Measurements from ENCODE around the gene PHLDB3.

The PHLDB3 gene

DNA sequence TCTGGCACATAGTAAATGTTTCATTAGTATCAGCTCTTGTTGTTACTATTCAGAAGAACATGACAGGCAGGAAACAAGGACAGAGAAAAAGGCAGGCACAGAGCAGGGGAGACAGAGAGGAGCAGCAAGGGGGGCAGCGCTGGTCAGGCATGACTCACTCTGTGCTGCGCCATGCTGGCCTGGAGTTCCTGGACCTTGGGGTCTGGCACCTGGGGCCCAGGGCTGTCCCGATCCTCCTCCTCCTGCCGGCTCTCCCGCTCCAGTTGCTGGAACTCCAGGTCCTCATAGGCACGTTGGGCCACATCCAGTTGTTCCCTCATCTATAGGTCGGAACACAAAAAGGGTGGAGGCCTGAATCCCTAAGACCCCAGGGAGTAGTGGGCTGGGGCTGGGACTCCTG, 7.6 kb downstream of the PHLDB3 start:
- DNase-seq, result no peak

DNA sequence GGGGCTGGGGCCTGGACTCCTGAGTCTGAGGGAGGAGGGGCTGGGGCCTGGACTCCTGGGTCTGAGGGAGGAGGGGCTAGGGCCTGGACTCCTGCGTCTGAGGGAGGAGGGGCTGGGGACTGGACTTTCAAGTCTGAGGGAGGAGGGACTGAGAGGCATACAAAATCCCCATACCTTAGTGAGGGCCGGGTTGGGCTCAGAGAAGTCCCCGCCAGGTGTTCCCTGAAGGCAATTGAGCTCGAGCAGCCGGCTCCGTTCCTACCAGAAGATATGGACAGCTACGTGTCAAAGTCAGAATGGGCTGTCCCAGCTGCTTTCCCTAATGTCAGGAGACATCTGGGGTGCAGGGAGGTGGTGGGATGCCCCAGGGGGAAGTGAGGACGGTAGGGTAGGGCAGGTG, 9.5 kb downstream of the PHLDB3 start:
- DNase-seq, result no peak

DNA sequence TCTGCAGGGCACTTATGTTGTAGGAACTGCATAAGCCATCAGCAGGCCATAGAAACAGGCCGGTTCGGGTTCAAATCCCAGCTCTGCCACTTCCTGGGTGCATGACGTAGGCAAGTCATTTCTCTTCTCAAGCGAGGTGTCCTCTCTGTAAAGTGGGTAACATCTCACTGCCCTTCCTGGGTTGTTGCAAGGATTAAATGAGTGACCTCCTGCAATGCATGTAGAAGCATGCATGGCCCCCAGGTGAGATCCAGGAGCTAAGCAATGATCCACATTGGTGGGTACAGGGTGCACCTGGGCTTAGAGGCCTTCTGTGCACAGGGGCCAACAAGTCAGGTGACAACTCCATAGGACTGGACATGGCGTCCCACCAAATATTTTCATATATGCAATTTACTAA, 13.8 kb downstream of the PHLDB3 start:
- DNase-seq, result no peak

DNA sequence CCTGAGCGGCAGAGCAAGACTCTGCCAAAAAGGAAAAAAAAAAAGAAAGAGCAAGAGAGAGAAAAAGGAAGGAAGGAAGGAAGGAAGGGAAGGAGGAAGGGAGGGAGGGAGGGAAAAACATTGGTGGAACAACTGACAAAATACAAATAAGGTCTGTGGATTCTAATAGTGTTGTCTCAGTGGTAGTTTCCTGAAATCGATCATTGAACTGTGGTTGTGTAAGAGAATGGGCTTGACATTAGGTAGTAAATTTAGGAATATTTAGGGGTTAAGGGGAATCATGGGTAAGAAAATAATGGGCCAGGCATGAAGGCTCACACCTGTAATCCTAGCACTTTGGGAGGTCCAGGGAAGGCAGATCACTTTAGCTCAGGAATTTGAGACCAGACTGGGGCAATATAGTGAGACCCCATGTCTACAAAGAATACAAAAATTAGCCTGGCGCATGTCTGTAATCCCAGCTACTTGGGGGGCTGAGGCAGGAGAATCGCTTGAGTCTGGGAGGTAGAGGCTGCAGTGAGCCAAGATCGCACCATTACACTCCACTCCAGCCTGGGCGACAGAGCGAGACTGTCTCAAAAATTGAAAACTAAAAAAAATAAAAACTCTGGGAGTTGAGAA, 14.5 kb downstream of the PHLDB3 start:
- no peak for DNase-seq

DNA sequence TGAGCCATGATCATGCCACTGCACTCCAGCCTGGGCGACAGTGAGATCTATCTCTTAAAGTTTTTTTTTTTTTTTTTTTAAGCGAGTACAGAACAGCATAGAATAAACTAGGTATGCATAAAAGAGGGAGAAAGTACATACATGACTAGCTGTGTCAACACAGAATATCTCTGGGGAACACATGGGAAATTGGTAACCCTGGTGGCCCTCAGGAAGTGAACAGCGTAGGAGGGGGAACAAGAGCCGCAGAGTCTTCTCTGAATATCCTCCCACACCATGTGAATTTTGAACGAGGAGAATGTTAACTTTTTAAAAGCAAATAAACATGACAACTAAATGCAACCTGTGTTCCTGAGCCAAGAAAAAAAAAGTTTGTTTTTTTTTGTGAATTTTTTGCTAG, 15.2 kb downstream of the PHLDB3 start:
- no peak for DNase-seq

DNA sequence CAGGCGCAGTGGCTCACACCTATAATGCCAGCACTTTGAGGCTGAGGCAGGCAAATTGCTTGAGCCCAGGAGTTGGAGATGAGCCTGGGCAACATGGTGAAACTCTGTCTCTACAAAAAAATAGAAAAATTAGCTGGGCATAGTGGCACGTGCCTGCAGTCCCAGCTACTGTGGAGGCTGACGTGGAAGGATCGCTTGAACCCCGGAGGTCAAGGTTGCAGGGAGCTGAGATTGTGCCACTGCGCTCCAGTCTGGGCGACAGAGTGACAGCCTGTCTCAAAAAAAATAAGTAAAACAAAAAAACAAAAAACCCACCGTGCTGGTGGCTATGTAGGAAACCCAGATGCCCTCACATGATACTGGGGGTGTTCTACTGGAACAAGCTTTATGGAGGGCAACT, 16.4 kb downstream of the PHLDB3 start:
- no peak for DNase-seq

DNA sequence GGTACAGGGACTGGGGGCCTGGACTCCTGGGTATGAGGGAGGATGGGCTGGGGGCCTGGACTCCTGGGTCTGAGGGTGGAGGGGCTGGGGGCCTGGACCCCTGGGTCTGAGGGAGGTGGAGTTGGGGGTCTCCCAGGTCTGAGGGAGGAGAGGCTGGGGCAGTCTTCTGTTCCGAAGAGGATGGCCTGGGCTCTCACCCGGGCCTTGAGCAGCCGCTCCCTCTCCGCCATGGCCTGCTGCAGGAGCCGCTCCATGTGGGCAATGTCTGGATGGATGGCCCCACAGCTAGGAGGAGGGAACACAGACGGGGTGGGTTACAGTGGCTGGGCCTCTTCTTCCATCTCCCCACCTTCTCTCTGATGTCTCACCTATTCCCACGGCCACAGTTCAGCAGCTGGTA, 18.1 kb downstream of the PHLDB3 start:
- no peak for DNase-seq

DNA sequence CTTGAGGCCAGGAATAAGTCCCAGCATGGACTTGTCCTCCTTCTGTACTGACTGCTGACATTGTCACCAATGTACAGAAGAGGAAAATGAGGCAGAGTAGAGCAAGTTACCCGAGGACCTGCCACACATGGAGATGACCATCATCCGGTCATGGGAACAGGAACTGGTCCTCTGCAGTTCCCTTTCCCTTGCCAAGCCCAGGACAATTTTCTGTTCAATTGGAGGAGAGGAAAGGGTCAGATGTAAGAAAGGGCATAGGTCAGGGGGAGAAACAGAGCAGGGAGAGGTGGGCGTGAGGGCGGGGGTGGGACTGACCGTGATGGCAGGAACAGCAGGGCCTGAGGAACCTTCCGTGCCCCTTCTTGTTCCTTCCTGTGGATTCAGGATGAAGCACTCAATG, 18.6 kb downstream of the PHLDB3 start:
- no peak for DNase-seq

DNA sequence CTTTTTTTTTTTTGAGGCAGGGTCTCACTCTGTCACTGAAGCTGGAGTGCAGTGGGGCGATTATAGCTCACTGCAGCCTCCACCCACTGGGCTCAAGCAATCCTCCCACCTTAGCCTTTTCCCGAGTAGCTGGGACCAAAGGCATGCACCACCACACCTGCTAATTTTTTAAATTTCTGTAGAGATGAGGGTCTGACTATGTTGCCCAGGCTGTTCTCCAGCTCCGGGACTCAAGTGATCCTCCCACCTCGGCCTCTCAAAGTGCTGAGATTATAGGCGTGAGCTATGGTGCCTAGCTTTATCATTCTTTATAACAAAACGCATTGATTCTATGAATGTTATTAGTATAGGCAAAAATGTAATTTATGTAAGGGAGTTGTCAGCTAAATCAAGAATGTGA, 21.3 kb downstream of the PHLDB3 start:
- no peak for DNase-seq

DNA sequence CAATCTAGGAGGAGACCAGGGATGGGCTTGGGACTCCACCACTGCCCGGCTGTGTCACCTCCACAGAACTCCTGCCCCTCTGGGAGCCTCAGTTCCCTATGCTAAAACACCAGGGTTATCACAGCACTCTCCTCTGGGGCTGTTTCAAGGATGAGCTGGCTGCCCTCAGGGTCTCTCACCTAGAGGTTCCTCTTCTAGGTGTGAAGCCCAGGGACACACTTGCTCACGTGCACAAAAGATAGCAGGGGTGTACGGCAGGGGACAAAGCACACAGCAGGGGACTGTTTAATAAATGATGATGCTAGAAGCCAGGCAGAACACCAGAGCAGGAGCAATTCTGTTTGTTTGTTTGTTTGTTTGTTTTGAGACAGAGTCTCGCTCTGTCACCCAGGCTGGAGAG, 22.4 kb downstream of the PHLDB3 start:
- no peak for DNase-seq

DNA sequence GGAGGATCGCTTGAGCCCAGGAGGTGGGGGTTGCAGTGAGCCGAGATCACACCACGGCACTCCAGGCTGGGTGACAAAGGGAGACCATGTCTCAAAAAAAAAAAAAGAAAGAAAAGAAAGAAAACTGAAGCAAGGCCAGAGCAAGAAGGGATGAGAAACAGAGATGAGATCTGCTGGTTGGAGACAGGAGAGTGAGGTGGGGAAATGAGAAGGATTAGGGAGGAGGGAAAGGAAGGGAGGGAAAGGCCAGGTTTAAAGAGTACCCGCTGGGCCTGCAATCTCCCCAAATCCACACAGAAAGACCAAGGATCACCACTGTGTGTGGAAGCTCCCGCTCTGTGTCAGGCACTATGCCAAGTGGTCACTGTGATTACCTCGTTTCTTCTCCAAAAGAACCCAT, 22.8 kb downstream of the PHLDB3 start:
- no peak for DNase-seq

DNA sequence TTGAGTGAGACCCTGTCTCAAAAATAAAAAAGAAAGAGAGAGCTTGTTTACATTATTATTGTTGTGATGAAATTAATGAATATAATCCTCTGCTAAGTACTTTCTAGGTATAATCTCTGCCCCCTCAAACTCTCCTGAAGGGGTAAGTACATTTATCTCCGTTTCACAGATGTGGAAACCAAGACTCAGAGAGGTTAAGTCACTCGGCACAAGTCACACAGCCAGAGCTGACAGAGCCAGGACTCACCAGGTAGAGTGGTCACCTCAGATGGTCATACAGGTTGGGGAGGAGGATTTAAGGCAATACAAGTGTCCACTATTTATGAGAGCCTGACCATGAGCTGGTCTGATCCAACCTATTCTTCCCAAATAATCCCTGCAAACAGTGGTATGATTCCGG, 24.0 kb downstream of the PHLDB3 start:
- DNase-seq, result no peak

DNA sequence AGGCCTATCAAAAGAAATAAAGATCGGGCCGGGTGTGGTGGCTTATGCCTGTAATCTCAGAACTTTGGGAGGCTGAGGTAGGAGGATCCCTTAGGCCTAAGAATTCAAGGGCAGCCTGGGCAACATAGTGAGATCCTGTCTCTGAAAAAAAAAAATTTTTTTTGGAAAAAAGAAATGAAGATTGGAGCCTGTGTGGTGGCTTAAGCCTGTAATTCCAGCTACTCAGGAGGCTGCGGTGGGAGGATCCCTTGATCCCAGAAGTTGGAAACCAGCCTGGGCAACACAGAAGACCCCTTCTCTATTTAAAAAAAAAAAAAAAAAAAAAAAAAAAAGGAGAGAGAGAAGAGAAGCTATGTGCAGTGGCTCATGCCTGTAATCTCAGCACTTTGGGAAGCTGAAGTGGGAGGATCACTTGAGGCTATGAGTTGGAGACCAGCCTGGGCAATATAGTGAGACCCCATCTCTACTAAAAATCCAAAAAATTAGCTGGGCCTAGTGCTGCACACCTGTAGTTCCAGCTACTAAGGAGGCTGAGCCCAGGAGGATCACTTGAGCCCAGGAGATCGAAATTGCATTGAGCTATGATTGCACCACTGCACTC, 24.5 kb downstream of the PHLDB3 start:
- no peak for DNase-seq

DNA sequence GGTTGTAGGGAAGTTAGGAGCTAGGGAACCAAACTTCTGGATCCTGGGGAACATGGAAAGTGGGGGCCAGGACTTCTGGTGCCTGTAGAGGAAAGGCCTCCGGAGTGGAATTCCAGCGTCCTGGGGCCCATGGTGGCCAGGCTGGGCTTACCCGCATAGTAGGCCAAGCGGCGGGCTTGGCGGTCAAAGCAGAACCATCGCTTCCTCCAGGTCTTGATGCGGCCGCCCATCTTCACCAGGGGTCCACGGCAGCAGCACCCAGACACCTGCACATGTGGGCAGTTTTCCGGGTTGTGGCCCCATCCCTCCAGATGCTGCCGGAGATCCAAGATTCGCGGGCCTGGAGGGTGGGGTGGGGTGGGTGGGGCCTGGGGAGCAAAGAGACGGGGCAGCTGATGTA, 25.3 kb downstream of the PHLDB3 start:
- DNase-seq, result no peak

DNA sequence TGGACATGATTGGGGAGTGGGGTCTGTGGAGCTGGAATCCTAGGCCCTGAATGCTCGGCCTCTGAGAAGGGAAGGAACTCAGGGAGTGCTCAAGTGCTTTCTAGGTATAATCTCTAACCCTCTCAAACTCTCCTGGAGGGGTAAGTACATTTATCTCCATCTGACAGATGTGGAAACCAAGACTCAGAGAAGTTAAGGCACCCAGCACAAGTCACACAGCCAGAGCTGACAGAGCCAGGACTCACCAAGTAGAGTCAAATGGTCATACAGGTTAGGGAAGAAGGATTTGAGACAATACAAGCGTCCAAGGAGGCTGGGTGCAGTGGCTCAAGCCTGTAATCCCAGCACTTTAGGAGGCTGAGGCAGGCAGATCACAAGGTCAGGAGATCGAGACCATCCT, 26.2 kb downstream of the PHLDB3 start:
- DNase-seq, result no peak

DNA sequence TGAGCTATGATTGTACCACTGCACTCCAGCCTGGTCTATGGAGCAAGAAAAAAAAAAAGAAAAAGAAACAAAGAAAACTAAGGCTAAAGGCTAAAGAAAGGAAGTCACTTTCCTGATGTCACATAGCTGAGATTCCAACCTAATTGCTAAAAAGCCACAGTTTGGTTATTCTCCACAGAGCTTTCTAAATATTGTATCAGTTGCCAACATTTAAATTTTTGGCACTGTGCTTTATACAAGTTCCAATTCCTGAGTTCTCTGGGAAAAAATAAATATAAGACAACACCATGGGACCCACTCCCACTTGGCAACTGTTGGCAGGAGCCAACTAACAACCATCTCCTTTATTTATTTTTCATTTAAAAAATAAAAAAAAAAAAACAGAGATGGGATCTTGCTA, 27.9 kb downstream of the PHLDB3 start:
- DNase-seq, result peak; percentile 84

DNA sequence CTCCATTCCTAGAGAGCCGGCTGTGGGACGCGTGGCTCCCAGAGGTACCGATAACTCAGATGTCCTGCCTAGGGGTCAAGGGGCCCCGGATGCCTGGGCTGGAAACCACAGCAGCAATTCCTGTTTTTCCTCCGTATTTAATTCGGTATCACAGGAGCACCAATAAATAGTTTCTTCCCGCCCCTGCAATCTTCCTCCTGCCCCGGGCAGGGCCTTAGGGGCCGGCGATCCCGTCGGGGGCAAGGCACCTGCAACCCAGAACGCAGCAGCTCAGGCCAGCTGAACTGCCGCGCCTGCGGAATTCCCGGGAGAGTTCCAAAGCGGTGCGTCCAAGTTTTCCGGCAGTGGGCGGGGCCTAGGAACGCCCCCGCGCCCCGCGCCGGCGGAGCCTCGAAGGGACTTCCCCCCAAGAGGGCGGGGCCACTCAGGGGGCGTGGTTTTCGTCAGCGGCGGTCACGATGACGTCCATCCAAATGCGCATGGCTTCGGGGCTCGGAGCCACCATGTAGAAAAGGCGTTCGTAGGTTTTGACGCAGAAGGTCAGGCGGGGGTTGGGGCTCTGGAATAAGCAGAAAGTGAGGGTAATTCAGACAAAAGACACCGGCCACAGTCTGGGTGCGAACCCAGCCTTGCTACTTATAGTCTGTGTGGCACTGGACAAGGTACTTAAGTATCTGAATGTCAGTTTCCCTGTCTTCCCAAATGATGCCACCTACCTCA, 29.4 kb downstream of the PHLDB3 start:
- peak; percentile 91 for DNase-seq

DNA sequence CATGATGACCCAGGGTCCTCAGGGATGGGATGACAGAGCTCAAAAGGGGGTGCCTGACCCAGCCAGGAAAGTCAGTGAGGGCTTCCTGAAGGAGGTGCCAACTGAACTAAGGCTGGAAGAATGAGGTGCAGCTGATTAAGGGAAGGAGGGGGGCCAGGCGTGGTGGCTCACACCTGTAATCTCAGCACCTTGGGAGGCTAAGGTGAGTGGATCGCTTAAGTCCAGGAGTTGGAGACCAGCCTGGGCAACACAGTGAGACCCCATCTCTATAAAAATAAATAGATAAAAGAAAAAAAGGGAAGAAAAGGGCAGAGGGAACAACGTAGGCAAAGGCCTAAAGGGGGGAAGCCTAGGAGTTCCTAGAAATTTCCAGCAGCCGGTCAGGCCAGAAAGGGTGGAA, 30.1 kb downstream of the PHLDB3 start:
- no peak for DNase-seq

DNA sequence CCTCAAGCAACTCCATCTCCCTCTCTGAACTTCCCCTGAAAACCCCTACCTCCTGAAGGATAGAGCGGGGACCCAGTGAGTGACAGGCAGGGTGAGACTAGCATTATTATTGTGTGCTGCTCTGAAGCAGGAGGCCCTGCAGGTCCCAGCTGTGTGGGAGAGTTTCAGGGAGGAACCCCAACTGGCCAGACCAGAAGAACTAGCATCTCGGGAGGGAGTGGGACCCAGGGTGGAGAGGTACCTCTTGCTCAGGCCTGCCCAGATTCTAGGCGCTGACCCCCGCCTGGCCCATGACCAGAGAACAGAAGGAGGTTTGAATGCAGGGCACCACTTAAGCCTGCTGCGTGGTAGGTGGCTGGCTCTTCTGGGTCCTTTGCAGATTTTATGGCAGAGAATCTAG, 33.5 kb downstream of the PHLDB3 start:
- no peak for DNase-seq

DNA sequence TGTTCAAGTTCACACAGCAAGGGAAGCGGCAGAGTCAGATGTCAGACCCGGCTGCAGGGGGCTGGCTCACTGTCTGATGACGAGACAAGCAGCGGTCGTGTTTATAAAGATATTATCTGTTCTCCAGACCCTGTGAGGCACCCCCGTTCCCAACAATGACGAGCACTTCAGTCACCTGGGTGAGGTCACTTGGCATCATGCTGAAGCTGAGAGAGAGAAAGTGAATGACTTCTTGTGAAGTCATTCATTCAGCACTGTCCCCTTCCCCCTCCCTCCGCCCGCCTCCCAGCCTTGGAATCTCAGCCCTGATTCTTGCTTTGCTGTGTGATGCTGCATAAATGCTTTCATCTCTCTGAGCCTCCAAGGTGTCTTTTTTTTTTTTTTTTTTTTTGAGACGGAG, 34.3 kb downstream of the PHLDB3 start:
- peak; percentile 76 for DNase-seq

DNA sequence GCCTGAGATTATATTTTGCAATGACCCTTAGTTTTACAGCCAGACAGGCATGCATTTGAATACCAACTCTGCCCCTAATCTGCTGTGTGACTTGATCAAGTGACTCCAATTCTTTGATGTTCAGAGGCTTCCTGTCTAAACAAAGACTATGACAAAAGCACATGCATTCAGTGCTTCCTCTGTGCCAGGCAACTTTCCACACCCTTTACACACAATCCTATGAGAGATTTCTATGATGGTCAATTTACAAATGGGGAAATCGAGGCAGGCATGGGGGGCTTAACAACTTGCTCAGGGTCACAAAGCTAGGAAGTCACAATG, 35.4 kb downstream of the PHLDB3 start:
- DNase-seq, result no peak

DNA sequence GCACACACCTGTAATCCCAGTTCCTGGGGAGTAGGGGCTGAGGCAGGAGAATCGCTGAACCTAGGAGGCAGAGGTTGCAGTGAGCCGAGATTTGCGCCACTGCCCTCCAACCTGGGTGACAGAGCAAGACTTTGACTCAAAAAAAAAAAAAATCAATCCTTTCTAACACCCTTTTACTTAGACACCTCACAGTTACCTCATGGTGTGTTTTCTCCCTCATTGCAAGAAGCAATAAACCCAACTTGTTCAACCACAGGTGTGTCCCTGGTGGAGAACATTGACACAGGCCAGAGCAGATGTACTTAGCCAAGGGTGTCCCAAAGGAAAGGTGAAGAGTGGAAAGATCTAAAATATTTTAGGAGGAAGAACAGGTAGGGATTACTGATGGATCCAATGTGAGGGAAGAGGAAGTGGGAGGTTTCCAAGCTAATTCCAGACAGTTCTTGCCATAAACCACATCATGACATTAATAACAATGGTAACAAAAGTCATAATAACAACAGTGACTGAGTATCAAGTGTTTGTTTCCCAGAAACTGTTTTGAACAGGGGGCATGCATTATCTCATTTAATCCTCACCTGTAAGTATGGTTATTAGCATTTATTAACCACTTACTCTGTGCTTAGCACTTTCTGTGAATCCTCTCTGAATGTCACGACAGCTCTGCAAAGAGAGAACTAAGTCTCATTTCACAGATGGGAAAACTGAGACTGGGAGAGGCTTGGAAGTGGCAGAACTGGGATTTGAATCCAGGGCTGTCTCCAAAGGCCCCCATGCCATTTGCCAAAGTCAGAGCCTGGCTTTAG, 36.0 kb downstream of the PHLDB3 start:
- no peak for DNase-seq

DNA sequence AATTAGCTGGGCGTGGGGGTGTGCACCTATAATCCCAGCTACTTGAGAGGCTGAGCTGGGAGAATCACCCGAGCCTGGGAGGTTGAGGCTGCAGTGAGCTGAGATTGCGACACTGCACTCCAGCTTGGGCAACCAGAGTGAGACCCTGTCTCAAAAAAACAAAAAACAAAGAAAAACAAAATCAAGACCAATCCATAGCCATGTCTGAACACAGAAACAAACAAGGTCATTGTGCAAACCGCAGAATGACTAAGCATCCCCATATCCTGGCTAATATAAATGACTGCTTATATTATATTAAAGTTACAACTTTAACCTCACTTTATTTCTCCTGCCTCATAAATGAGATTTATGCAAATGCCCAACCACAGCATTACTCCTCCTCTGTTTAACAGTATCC, 36.8 kb downstream of the PHLDB3 start:
- DNase-seq, result peak; percentile 52

DNA sequence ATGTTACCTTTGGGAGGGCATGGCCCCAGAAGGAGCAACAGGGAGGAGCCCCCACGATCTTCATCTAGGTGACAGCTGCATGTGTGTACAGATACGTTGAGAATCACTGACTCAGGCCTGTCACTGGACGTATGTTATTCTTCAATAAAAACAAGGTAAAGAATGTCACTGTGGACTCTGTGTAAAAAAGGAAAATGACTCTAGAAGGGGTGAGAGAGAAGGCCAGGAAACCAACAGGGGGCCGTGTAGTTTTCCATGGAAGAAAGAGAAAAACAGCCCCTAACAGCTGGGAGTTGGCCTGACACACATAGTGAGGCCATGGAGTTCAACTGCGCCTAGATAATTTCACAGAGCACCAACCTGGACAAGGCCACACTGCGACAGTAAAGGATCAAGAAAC, 37.3 kb downstream of the PHLDB3 start:
- no peak for DNase-seq
